K562 (cell line): Measurements from ENCODE around the gene CTDSPL. TPM values are rescaled to one million over a fixed set of nuclear protein-coding genes. Genes with fewer than 3 reads are reported as not detected.

Experiments
- ARNT ChIP-seq, 2 experiments: fragments of 450-650 bp; IDR thresholded peaks; 2 replicates each; pipeline ENCODE4 v1.6.1; 2016; ENCODE audit warnings: mild to moderate bottlenecking in 1 of 2
- CBFA2T2 ChIP-seq: fragments of 450-650 bp; conservative IDR thresholded peaks from 2 replicates; pipeline ENCODE4 v1.6.1; 2017; ENCODE audit warnings: mild to moderate bottlenecking
- CBFA2T3 ChIP-seq: fragments of 450-650 bp; IDR thresholded peaks from 2 replicates; pipeline ENCODE4 v1.6.1; 2017
- CHD1 ChIP-seq: fragments of 200-600 bp; sonication (generic); IDR thresholded peaks from one replicate; pipeline ENCODE4 v1.6.1; 2012; ENCODE audit warnings: mild to moderate bottlenecking, moderate library complexity, low read length, inconsistent platforms
- ELF1 ChIP-seq: fragments of 200-800 bp; sonication (Bioruptor generic); IDR thresholded peaks from 2 replicates; pipeline ENCODE4 v1.6.1; 2016; ENCODE audit warnings: missing genetic modification characterization, missing compliant biosample characterization
- FOXA3 ChIP-seq, 2 experiments: fragments of 450-650 bp in 1 of 2; sonication (generic) in 1 of 2; formaldehyde crosslinking; IDR thresholded peaks in 1 of 2; conservative IDR thresholded peaks in 1 of 2; 2 replicates each; pipeline versions ENCODE4 v1.4.0 to v1.8.0; 2020 to 2022; ENCODE audit warnings: mild to moderate bottlenecking in 2 of 2, missing genetic modification reagents in 1 of 2
- HDAC1 ChIP-seq, 2 experiments: fragments of 450-650 bp; IDR thresholded peaks; 2 replicates each; pipeline ENCODE4 v1.6.1; 2016 to 2017; ENCODE audit warnings: inconsistent platforms in 1 of 2, mild to moderate bottlenecking in 1 of 2, moderate library complexity in 1 of 2
- HDAC2 ChIP-seq: fragments of 450-650 bp; IDR thresholded peaks from 2 replicates; pipeline ENCODE4 v1.6.1; 2016; ENCODE audit warnings: mild to moderate bottlenecking
- HEY1 ChIP-seq: fragments of 250-450 bp; sonication (Bioruptor Pico); IDR thresholded peaks from 2 replicates; pipeline ENCODE4 v1.5.0; 2020; ENCODE audit warnings: mild to moderate bottlenecking, moderate library complexity, borderline replicate concordance
- KLF1 ChIP-seq: fragments of 450-650 bp; IDR thresholded peaks from 2 replicates; pipeline ENCODE4 v1.6.1; 2016; ENCODE audit warnings: missing genetic modification characterization, missing compliant biosample characterization
- MCM3 ChIP-seq: fragments of 450-650 bp; IDR thresholded peaks from 2 replicates; pipeline ENCODE4 v1.6.1; 2016
- MTA3 ChIP-seq: fragments of 450-650 bp; formaldehyde crosslinking; IDR thresholded peaks from 2 replicates; pipeline ENCODE4 v1.6.1; 2017; ENCODE audit warnings: mild to moderate bottlenecking, borderline replicate concordance
- NFIC ChIP-seq: fragments of 450-650 bp; IDR thresholded peaks from 2 replicates; pipeline ENCODE4 v1.6.1; 2017; ENCODE audit warnings: mild to moderate bottlenecking, inconsistent platforms
- POLR2B ChIP-seq: fragments of 450-650 bp; IDR thresholded peaks from 2 replicates; pipeline ENCODE4 v1.6.1; 2018; ENCODE audit warnings: low read depth; ENCODE audit not compliant: partially characterized antibody
- RBM15 ChIP-seq: fragments of 200-400 bp; formaldehyde crosslinking; IDR thresholded peaks from 2 replicates; pipeline ENCODE4 v1.6.1; 2018; ENCODE audit warnings: mild to moderate bottlenecking, low read length, moderate library complexity; ENCODE audit not compliant: insufficient read depth
- SMC3 ChIP-seq: conservative IDR thresholded peaks from 2 replicates; pipeline ENCODE4 v1.6.1; 2011; ENCODE audit warnings: low read depth, low read length, improper control_type of control experiment; ENCODE audit not compliant: insufficient read depth
- TCFL5 ChIP-seq: fragments of 250-450 bp; sonication (Bioruptor Pico); conservative IDR thresholded peaks from 2 replicates; pipeline ENCODE4 v1.6.1; 2021; ENCODE audit warnings: mild to moderate bottlenecking, moderate library complexity, matching md5 sums
- ZNF140 ChIP-seq: fragments of 250-450 bp; sonication (Bioruptor Pico); IDR thresholded peaks from 2 replicates; pipeline ENCODE4 v1.8.0; 2021; ENCODE audit warnings: moderate library complexity, mild to moderate bottlenecking, inconsistent platforms
- polyA plus RNA-seq, 8 experiments: library from polyadenylated mRNA; depleted of rRNA in 4 of 8; stranded (reverse) in 5 of 8; unstranded in 3 of 8; fragments of >200 nt; fragmentation: Nextera tagmentation in 2 of 8; fragmentation: Illumina TruSeq in 1 of 8; extraction: Ambion mirVana in 2 of 8; extraction: Trizol in 1 of 8; gene quantifications; 2 replicates each; pipeline versions ENCODE4 v1.2.1 to v1.2.3, GENCODE V29; 2011 to 2014; ENCODE audit warnings: inconsistent platforms in 1 of 8, missing spikeins in 1 of 8
- total RNA-seq, 7 experiments: library from RNA; depleted of rRNA in 6 of 7; stranded (reverse); fragments of >200 nt in 6 of 7; fragmentation: Illumina TruSeq in 2 of 7; extraction: Trizol in 2 of 7; gene quantifications; 2 replicates each; pipeline versions ENCODE4 v1.2.1 to v1.2.3, GENCODE V29; 2011 to 2021; ENCODE audit warnings: low replicate concordance in 1 of 7
- TF ChIP-seq, protein P1 (sequence below): fragments of 450-650 bp; IDR thresholded peaks from 2 replicates; pipeline ENCODE4 v1.6.1; 2018; ENCODE audit not compliant: partially characterized antibody
- TF ChIP-seq, protein P2 (sequence below): sonication (generic); formaldehyde crosslinking; IDR thresholded peaks from 2 replicates; pipeline ENCODE4 v1.8.0; 2022; ENCODE audit warnings: missing genetic modification reagents, mild to moderate bottlenecking, moderate library complexity, borderline replicate concordance
- TF ChIP-seq, protein P3 (sequence below): sonication (generic); formaldehyde crosslinking; IDR thresholded peaks from 2 replicates; pipeline ENCODE4 v1.8.0; 2022; ENCODE audit warnings: mild to moderate bottlenecking, missing genetic modification reagents

Gene CTDSPL
- total and polyA plus RNA-seq, 9 of the 15 experiments (the other 6 are each of a cell fraction or from before 2014, with no cell fraction given): 5.1 to 19.3 (median 11.3) TPM

DNA sequence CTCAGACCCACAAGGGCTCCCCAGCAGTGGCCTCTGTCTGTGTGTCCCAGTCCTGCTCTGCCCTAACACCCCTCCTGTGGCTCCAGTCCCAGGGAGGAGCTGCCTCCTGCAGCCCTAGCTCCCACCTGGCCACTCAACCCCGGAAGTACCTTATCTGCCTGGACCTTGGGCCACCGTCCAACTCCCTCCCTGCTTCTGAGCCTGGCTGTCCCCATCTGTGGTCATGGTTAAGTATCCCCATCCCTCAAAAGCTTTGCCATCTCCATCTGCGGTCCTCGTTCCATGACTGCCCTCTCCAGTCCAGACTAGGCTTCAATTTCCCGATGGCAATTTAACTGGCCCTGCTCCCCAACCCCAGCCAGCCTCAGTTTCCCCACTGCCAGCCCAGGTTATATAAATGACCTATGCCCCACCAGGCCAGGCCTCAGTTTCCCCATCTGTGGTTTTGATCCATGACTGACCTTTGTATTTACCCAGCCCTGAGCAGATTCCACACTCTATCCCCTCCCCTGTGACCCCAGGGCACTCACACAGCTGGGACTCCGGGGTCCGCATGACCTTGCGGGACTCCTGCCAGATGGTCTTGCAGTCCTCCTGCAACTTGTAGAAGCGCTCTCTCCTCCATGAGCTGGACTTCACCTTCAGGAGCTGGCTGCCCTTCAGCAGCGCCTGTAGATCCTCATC is 158.1 kb downstream of the CTDSPL start (continued):
- TF ChIP-seq HEY1 (no peak), RBM15 (no peak), ARNT (IDR thresholded peaks at IDR 0.05) (no peak), NFIC (peak; percentile 95), ELF1 (tag) (peak; percentile 77), TCFL5 (CRISPR knock-in tag) (no peak), CBFA2T3 (peak; percentile 78), MTA3 (no peak; the same call in 1 of the 2 replicates), HDAC2 (peak; percentile 76), CBFA2T2 (peak; percentile 61), SMC3 (no peak), CHD1 (no peak), MCM3 (no peak), HDAC1 (IDR thresholded peaks at IDR 0.05) (peak in 1 of 2 experiments; percentile 82; a peak in 2 of 4 replicates), FOXA3 (CRISPR knock-in tag; conservative IDR thresholded peaks at IDR 0.05 in 1 of 2, IDR thresholded peaks at IDR 0.05 in 1 of 2) (0 out of 4 replicates have a peak, but pooled peaks of 1 of the 2 experiments have one; percentile 31), KLF1 (no peak), ZNF140 (CRISPR knock-in tag) (no peak), POLR2B (peak; percentile 15)
- TF ChIP-seq, protein P1, sequence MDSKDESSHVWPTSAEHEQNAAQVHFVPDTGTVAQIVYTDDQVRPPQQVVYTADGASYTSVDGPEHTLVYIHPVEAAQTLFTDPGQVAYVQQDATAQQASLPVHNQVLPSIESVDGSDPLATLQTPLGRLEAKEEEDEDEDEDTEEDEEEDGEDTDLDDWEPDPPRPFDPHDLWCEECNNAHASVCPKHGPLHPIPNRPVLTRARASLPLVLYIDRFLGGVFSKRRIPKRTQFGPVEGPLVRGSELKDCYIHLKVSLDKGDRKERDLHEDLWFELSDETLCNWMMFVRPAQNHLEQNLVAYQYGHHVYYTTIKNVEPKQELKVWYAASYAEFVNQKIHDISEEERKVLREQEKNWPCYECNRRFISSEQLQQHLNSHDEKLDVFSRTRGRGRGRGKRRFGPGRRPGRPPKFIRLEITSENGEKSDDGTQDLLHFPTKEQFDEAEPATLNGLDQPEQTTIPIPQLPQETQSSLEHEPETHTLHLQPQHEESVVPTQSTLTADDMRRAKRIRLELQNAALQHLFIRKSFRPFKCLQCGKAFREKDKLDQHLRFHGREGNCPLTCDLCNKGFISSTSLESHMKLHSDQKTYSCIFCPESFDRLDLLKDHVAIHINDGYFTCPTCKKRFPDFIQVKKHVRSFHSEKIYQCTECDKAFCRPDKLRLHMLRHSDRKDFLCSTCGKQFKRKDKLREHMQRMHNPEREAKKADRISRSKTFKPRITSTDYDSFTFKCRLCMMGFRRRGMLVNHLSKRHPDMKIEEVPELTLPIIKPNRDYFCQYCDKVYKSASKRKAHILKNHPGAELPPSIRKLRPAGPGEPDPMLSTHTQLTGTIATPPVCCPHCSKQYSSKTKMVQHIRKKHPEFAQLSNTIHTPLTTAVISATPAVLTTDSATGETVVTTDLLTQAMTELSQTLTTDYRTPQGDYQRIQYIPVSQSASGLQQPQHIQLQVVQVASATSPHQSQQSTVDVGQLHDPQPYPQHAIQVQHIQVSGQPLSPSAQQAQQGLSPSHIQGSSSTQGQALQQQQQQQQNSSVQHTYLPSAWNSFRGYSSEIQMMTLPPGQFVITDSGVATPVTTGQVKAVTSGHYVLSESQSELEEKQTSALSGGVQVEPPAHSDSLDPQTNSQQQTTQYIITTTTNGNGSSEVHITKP: peak; percentile 44
- TF ChIP-seq, protein P2, sequence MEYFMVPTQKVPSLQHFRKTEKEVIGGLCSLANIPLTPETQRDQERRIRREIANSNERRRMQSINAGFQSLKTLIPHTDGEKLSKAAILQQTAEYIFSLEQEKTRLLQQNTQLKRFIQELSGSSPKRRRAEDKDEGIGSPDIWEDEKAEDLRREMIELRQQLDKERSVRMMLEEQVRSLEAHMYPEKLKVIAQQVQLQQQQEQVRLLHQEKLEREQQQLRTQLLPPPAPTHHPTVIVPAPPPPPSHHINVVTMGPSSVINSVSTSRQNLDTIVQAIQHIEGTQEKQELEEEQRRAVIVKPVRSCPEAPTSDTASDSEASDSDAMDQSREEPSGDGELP (CRISPR knock-in tag): peak; percentile 72; the same call in 1 of the 2 replicates
- TF ChIP-seq, protein P3, sequence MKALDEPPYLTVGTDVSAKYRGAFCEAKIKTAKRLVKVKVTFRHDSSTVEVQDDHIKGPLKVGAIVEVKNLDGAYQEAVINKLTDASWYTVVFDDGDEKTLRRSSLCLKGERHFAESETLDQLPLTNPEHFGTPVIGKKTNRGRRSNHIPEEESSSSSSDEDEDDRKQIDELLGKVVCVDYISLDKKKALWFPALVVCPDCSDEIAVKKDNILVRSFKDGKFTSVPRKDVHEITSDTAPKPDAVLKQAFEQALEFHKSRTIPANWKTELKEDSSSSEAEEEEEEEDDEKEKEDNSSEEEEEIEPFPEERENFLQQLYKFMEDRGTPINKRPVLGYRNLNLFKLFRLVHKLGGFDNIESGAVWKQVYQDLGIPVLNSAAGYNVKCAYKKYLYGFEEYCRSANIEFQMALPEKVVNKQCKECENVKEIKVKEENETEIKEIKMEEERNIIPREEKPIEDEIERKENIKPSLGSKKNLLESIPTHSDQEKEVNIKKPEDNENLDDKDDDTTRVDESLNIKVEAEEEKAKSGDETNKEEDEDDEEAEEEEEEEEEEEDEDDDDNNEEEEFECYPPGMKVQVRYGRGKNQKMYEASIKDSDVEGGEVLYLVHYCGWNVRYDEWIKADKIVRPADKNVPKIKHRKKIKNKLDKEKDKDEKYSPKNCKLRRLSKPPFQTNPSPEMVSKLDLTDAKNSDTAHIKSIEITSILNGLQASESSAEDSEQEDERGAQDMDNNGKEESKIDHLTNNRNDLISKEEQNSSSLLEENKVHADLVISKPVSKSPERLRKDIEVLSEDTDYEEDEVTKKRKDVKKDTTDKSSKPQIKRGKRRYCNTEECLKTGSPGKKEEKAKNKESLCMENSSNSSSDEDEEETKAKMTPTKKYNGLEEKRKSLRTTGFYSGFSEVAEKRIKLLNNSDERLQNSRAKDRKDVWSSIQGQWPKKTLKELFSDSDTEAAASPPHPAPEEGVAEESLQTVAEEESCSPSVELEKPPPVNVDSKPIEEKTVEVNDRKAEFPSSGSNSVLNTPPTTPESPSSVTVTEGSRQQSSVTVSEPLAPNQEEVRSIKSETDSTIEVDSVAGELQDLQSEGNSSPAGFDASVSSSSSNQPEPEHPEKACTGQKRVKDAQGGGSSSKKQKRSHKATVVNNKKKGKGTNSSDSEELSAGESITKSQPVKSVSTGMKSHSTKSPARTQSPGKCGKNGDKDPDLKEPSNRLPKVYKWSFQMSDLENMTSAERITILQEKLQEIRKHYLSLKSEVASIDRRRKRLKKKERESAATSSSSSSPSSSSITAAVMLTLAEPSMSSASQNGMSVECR (CRISPR knock-in tag): no peak
